Kidney (tissue), 14 donors: ENCODE measurements around the gene ZNF331. TPM values are rescaled to one million over a fixed set of nuclear protein-coding genes. Genes with fewer than 3 reads are reported as not detected.
A peak's percentile ranks its signal among the peaks of the same experiment; 100 is the strongest.

ENCODE experiments used
- DNase-seq, 5 donors: peaks; one replicate each; pipeline ENCODE4 v3.0.0-alpha.2; 2013 to 2020
- FAIRE-seq: peaks from 2 replicates; lab custom pipeline; 2012; peaks lifted over from hg19 to GRCh38; lab: Jason Lieb, UNC
- H3K27ac ChIP-seq, 2 donors: one replicate each; pipeline ENCODE4 v1.7.0; 2013; ENCODE audit warnings: low read depth in 2 of 2, low read length in 2 of 2, inconsistent platforms in 1 of 2
- H3K27me3 ChIP-seq: one replicate; pipeline ENCODE4 v1.7.1; 2013; ENCODE audit warnings: low read length, inconsistent platforms; ENCODE audit not compliant: control insufficient read depth, insufficient read depth
- H3K36me3 ChIP-seq, 3 donors: one replicate each; pipeline versions ENCODE4 v1.7.0 to v1.7.1; 2013; ENCODE audit warnings: low read length in 3 of 3, control low read depth in 1 of 3, inconsistent platforms in 1 of 3; ENCODE audit not compliant: insufficient read depth in 3 of 3, control insufficient read depth in 2 of 3
- H3K4me1 ChIP-seq, 3 donors: one replicate each; pipeline versions ENCODE4 v1.7.0 to v1.7.1; 2013; ENCODE audit warnings: low read length in 3 of 3, inconsistent platforms in 1 of 3, low read depth in 1 of 3; ENCODE audit not compliant: control insufficient read depth in 2 of 3, insufficient read depth in 2 of 3
- H3K4me3 ChIP-seq, 3 donors: one replicate each; pipeline versions ENCODE4 v1.7.0 to v1.8.1; 2013; ENCODE audit warnings: low read length in 3 of 3, control low read depth in 1 of 3, inconsistent platforms in 1 of 3
- H3K9ac ChIP-seq, 3 donors: one replicate each; pipeline versions ENCODE4 v1.7.0 to v1.7.1; 2013; ENCODE audit warnings: low read length in 3 of 3, control low read depth in 1 of 3, inconsistent platforms in 1 of 3
- H3K9me3 ChIP-seq, 3 donors: one replicate each; pipeline versions ENCODE4 v1.7.0 to v1.7.1; 2013; ENCODE audit warnings: low read length in 3 of 3, control low read depth in 1 of 3, inconsistent platforms in 1 of 3; ENCODE audit not compliant: control insufficient read depth in 2 of 3, insufficient read depth in 1 of 3
- CTCF ChIP-seq: IDR thresholded peaks from 3 replicates; pipeline ENCODE4 v1.5.1; 2012; ENCODE audit warnings: mild to moderate bottlenecking, moderate library complexity, borderline replicate concordance; ENCODE audit not compliant: insufficient read depth; ENCODE audit errors: extremely low read depth
- intact Hi-C: fragments of 100-400 bp; cut with DNase I; formaldehyde crosslinking; loops from one replicate; pipeline ENCODE4 v1.11.1; 2022
- polyA plus RNA-seq: library from polyadenylated mRNA; stranded (reverse); fragments of 350-450 nt; fragmentation: Illumina TruSeq; extraction: RNeasy Lipid Tissue Mini Kit (QIAGEN cat#74804); gene quantifications from one replicate; pipeline ENCODE4 v1.2.3, GENCODE V29; 2014; ENCODE audit warnings: low read depth, low replicate concordance; ENCODE audit not compliant: insufficient read depth
- total RNA-seq: library from RNA; stranded (reverse); fragmentation: NEBNext Ultra II Directional; extraction: Animal tissue kit (Norgen Biotek cat#: 25700); gene quantifications from one replicate; pipeline ENCODE4 v1.2.1, GENCODE V29; 2021
- donor health status: control.
- donor health status: control.
- donor health status: control.
- donor health status: control.
- donor health status: control.
- donor health status: DM: yes; HTN: yes; CAD: no.
- donor health status: Normal renal cell carcinoma (clear cell type).

Gene ZNF331
- total and polyA plus RNA-seq, 2 donors from 2014 or later: 6.5 to 22.3 TPM

GRCh38 chr19:53537121-53537520, 824 bp upstream of the ZNF331 start:
- FAIRE-seq: no peak
- H3K9ac ChIP-seq: peak overlapping the region in 2 of 3 donors; percentile 33 to 89
- no peak for TF ChIP-seq CTCF

GRCh38 chr19:53538378-53539109, 599 bp downstream of the ZNF331 start:
- Histone ChIP-seq H3K36me3 (peaks cover 0 to 4% (median 0%) of the 10 kb centered on the region in 3 donors), H3K9me3 (no peaks in the 10 kb centered on the region), H3K4me3 (peak overlapping the region; percentile 91 to 95 (median 94)), H3K27ac (peak overlapping the region; percentile 83 to 86), H3K27me3 (no peaks in the 10 kb centered on the region), H3K9ac (peak overlapping the region; percentile 1 to 80 (median 78)), H3K4me1 (peaks cover 0 to 2% (median 0%) of the 10 kb centered on the region in 3 donors)
- intact Hi-C loops: no loop called here
- no peak for TF ChIP-seq CTCF
- DNase-seq: peak in 1 of 5 donors; percentile 8
- FAIRE-seq: no peak

More at GRCh38 chr19:53537121-53537520, 824 bp upstream of the ZNF331 start:
- intact Hi-C loops: no loop called here
- peaks cover 0 to 4% (median 0%) of the 10 kb centered on the region in 3 donors for H3K36me3 ChIP-seq
- H3K27me3 ChIP-seq: no peaks in the 10 kb centered on the region
- H3K4me3 ChIP-seq: peak overlapping the region; percentile 91 to 95 (median 94)
- H3K9me3 ChIP-seq: no peaks in the 10 kb centered on the region
- H3K27ac ChIP-seq: peak overlapping the region in 1 of 2 donors; percentile 86
- DNase-seq: no peak
- H3K4me1 ChIP-seq: peaks cover 0 to 2% (median 0%) of the 10 kb centered on the region in 3 donors

- H3K9me3 ChIP-seq: no peaks in the 10 kb centered on the region
- H3K9ac ChIP-seq: no peak overlapping the region
- intact Hi-C loops: no loop called here
- peak overlapping the region in 1 of 3 donors; percentile 94 for H3K4me3 ChIP-seq
- peaks cover 0 to 2% (median 0%) of the 10 kb centered on the region in 3 donors for H3K4me1 ChIP-seq
- H3K36me3 ChIP-seq: peaks cover 0 to 4% (median 0%) of the 10 kb centered on the region in 3 donors
- no peak for TF ChIP-seq CTCF
- FAIRE-seq: no peak
- DNase-seq: no peak
- H3K27ac ChIP-seq: no peak overlapping the region
- no peaks in the 10 kb centered on the region for H3K27me3 ChIP-seq
Observed at GRCh38 chr19:53540091-53540490, 2.1 kb downstream of the ZNF331 start.
